ENCODE measurements around the gene LDB2. TPM values are rescaled to one million over a fixed set of nuclear protein-coding genes. Genes with fewer than 3 reads are reported as not detected.

The LDB2 gene
- total and polyA plus RNA-seq, 2 of the 8 experiments (the other 6 are each of a cell fraction or from before 2014, with no cell fraction given): 57.0 to 140 TPM

GRCh38 chr4:16859031-16859430 is 39.4 kb downstream of the LDB2 start:
- no peaks in the 10 kb centered on the region for H3K23me2 ChIP-seq (ENCODE audit: low read depth, low read length)
- H2AK5ac ChIP-seq (ENCODE audit: low read depth, low read length): no peak overlapping the region
- no peak overlapping the region for H3K9ac ChIP-seq (replicated peaks in 1 of 4; ENCODE audit: extremely low read depth in 1 of 4, low read depth in 3 of 4, low read length in 3 of 4)
- no peak overlapping the region for H4K5ac ChIP-seq (ENCODE audit: insufficient read length, low read depth, low read length)
- H4K8ac ChIP-seq (ENCODE audit: extremely low read depth, insufficient read depth, low read length): no peak overlapping the region
- peaks cover 0 to 17% (median 15%) of the 10 kb centered on the region in 4 experiments; a peak in 6 of 7 replicates for H3K4me1 ChIP-seq (replicated peaks in 1 of 4; ENCODE audit: control insufficient read depth in 3 of 4, insufficient read depth in 4 of 4, low read length in 3 of 4)
- H3K23ac ChIP-seq (ENCODE audit: insufficient read length): no peak overlapping the region
- H3K79me2 ChIP-seq (ENCODE audit: control insufficient read depth in 1 of 2, insufficient read depth in 2 of 2, low read length in 2 of 2): peaks cover 4 to 74% of the 10 kb centered on the region in 2 experiments; a peak in 2 of 4 replicates
- no peak overlapping the region for H3K4me2 ChIP-seq (ENCODE audit: insufficient read depth in 1 of 2, low read depth in 2 of 2, low read length in 2 of 2)
- no peaks in the 10 kb centered on the region for H3K9me3 ChIP-seq (ENCODE audit: insufficient read depth in 2 of 2, low read depth in 1 of 2, low read length in 1 of 2)
- ChIA-PET CTCF (ENCODE audit: partially characterized antibody) (interaction anchor here (1.1 to 1.2 kb wide), 3 partner anchors 12 to 25 kb away, joined by 3 read pairs; no protein-coding TSS in a partner anchor), POLR2A (ENCODE audit: partially characterized antibody) (interaction anchor here (0.6 kb wide), 1 partner anchor 197 kb away, joined by 4 read pairs; no protein-coding TSS in a partner anchor)
- no peaks in the 10 kb centered on the region for H3K36me3 ChIP-seq (ENCODE audit: control insufficient read depth in 2 of 4, insufficient read depth in 4 of 4, low read length in 3 of 4)
- H3K14ac ChIP-seq (ENCODE audit: insufficient read length): no peak overlapping the region
- FAIRE-seq: no peak
- H3K27ac ChIP-seq (ENCODE audit: low read depth, low read length): no peak overlapping the region
- WGBS, 2 experiments (ENCODE audit: extremely low coverage in 1 of 2, insufficient coverage in 1 of 2, insufficient read length in 1 of 2, insufficient replicate concordance in 2 of 2, low coverage in 1 of 2, low lambda C conversion rate in 2 of 2, missing lambda C conversion rate in 1 of 2): 88% methylated on average over 4 of the region's 4 CpGs; no CpG with 5 or more reads in 1 of the 2 experiments
- H2BK15ac ChIP-seq (ENCODE audit: low read length): no peak overlapping the region
- no peak overlapping the region for H3K56ac ChIP-seq (replicated peaks; ENCODE audit: insufficient read length, low read depth, low read length)
- H3K4me3 ChIP-seq (ENCODE audit: extremely low read depth in 1 of 4, insufficient read depth in 2 of 4, low read depth in 3 of 4, low read length in 4 of 4): no peak overlapping the region
- H2AFZ ChIP-seq (ENCODE audit: low read length): no peak overlapping the region
- no peak for DNase-seq (ENCODE audit: low read depth in 1 of 2, low spot score in 2 of 2)
- H3K27me3 ChIP-seq (replicated peaks in 1 of 4; ENCODE audit: control insufficient read depth in 3 of 4, extremely low read depth in 1 of 4, insufficient read depth in 3 of 4, low read length in 3 of 4): no peaks in the 10 kb centered on the region; a peak in 1 of 7 replicates
- no peak overlapping the region for H2BK12ac ChIP-seq (ENCODE audit: low read depth, low read length)
- no peak overlapping the region for H3K4ac ChIP-seq (replicated peaks; ENCODE audit: insufficient read length, low read depth, low read length)
- H2BK120ac ChIP-seq (replicated peaks; ENCODE audit: low read depth, low read length): no peak overlapping the region
- H4K91ac ChIP-seq (replicated peaks; ENCODE audit: insufficient read length, low read length): no peak overlapping the region
- TF ChIP-seq YY1 (IDR thresholded peaks at IDR 0.05; ENCODE audit: low read depth, low read length) (no peak), CHD1 (IDR thresholded peaks at IDR 0.05; ENCODE audit: low read depth, low read length) (no peak), SP1 (IDR thresholded peaks at IDR 0.05; ENCODE audit: low read depth, low read length) (no peak)
- peaks cover 7% of the 10 kb centered on the region; the same call in 1 of the 2 replicates for H3K79me1 ChIP-seq (ENCODE audit: low read depth, low read length)
- no peak overlapping the region for H2BK20ac ChIP-seq (ENCODE audit: low read length)
- H4K20me1 ChIP-seq (replicated peaks in 1 of 2; ENCODE audit: control insufficient read depth in 1 of 2, insufficient read depth in 2 of 2, low read length in 2 of 2): no peaks in the 10 kb centered on the region
- H3K18ac ChIP-seq (ENCODE audit: extremely low read depth, low read length): no peak overlapping the region
- H2BK5ac ChIP-seq (ENCODE audit: low read depth, low read length): no peak overlapping the region

All from H1 (cell line).